Esophagus squamous epithelium (tissue), 4 donors: Measurements from ENCODE around the gene ZNF749.

ENCODE experiments used
- POLR2A ChIP-seq, 4 donors: fragments of 450-650 bp; IDR thresholded peaks; one replicate each; pipeline ENCODE4 v1.6.1; 2017; ENCODE audit warnings: antibody characterized with exemption in 4 of 4, mild to moderate bottlenecking in 4 of 4, moderate library complexity in 3 of 4
- TF ChIP-seq, protein P1 (sequence below), 6 experiments: fragments of 450-650 bp in 4 of 6; fragments of 200-600 bp in 2 of 6; sonication (generic) in 2 of 6; IDR thresholded peaks; one replicate each; pipeline ENCODE4 v1.5.1; 2016 to 2019; ENCODE audit warnings: antibody characterized with exemption in 6 of 6, mild to moderate bottlenecking in 4 of 6, moderate library complexity in 4 of 6

- TF ChIP-seq, protein P1, sequence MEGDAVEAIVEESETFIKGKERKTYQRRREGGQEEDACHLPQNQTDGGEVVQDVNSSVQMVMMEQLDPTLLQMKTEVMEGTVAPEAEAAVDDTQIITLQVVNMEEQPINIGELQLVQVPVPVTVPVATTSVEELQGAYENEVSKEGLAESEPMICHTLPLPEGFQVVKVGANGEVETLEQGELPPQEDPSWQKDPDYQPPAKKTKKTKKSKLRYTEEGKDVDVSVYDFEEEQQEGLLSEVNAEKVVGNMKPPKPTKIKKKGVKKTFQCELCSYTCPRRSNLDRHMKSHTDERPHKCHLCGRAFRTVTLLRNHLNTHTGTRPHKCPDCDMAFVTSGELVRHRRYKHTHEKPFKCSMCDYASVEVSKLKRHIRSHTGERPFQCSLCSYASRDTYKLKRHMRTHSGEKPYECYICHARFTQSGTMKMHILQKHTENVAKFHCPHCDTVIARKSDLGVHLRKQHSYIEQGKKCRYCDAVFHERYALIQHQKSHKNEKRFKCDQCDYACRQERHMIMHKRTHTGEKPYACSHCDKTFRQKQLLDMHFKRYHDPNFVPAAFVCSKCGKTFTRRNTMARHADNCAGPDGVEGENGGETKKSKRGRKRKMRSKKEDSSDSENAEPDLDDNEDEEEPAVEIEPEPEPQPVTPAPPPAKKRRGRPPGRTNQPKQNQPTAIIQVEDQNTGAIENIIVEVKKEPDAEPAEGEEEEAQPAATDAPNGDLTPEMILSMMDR (IDR thresholded peaks at IDR 0.05), result peak in 1 of 6 experiments; percentile 13
- TF ChIP-seq POLR2A (IDR thresholded peaks at IDR 0.05), result peak in 2 of 4 donors; percentile 57 to 61
These were observed 52.6 kb downstream of the ZNF749 start, which contains the start of gene ZNF419 for GRCh38 chr19:57487477-57488298.
